IMR-90 (cell line): ENCODE measurements around the gene FAM174C. TPM values are rescaled to one million over a fixed set of nuclear protein-coding genes. Genes with fewer than 3 reads are reported as not detected.
"Not testable (repeated sequence)": the region's sequence is repeated elsewhere in the genome, so short reads cannot be mapped to it uniquely, and the experiment has no call there.

Source experiments
- ATAC-seq: fragments of 200-7000 bp; cut with Tn5 transposase; 2 replicates; pipeline ENCODE4 v1.9.1; 2020; ENCODE audit warnings: low read depth, mild to moderate bottlenecking, moderate library complexity
- BruUV-seq: library from RNA; stranded (reverse); fragments of 400-500 nt; replicated peaks from 2 replicates; lab custom pipeline; 2021; lab: Mats Ljungman, UMichigan
- CTCF ChIA-PET: fragments of 300-600 bp; formaldehyde crosslinking; extraction: SDS; loops from one replicate; lab custom pipeline; 2021; ENCODE audit warnings: antibody characterized with exemption; lab: Yijun Ruan, JAX
- POLR2A ChIA-PET: fragments of 300-600 bp; sonication (Branson Sonifier 250); formaldehyde crosslinking; loops from one replicate; lab custom pipeline; 2022; ENCODE audit warnings: antibody characterized with exemption; ENCODE audit not compliant: unreplicated experiment; lab: Charles Lee
- DNase-seq: peaks from one replicate; pipeline ENCODE4 v3.0.0; 2013
- H2AFZ ChIP-seq: replicated peaks from 2 replicates; pipeline ENCODE3; 2013; ENCODE audit warnings: low read length, mild to moderate bottlenecking; ENCODE audit not compliant: poor library complexity
- H2AK5ac ChIP-seq: 2 replicates; pipeline ENCODE4 v1.6.1; 2013; ENCODE audit warnings: low read depth, low read length, inconsistent platforms
- H2AK9ac ChIP-seq: replicated peaks from 2 replicates; pipeline ENCODE3; 2013; ENCODE audit warnings: mild to moderate bottlenecking, low read depth, low read length, moderate library complexity; ENCODE audit not compliant: poor library complexity
- H2BK120ac ChIP-seq: 2 replicates; pipeline ENCODE4 v1.6.1; 2013; ENCODE audit warnings: low read depth, low read length, inconsistent platforms
- H2BK15ac ChIP-seq: 3 replicates; pipeline ENCODE4 v1.6.1; 2013; ENCODE audit warnings: low read depth, low read length, inconsistent platforms
- H2BK20ac ChIP-seq: 2 replicates; pipeline ENCODE4 v1.6.1; 2013; ENCODE audit warnings: low read depth, mild to moderate bottlenecking, inconsistent platforms, low read length, moderate library complexity
- H2BK5ac ChIP-seq: 2 replicates; pipeline ENCODE4 v1.6.1; 2013; ENCODE audit warnings: mild to moderate bottlenecking, low read depth, low read length, inconsistent platforms; ENCODE audit not compliant: poor library complexity, severe bottlenecking
- H3K14ac ChIP-seq: replicated peaks from 2 replicates; pipeline ENCODE4 v1.6.1; 2013; ENCODE audit warnings: low read depth, low read length, inconsistent platforms
- H3K18ac ChIP-seq: 2 replicates; pipeline ENCODE4 v1.6.1; 2013; ENCODE audit warnings: low read depth, low read length, control low read depth
- H3K23ac ChIP-seq: 2 replicates; pipeline ENCODE4 v1.6.1; 2013; ENCODE audit warnings: low read depth, low read length, inconsistent platforms
- H3K27ac ChIP-seq: 2 replicates; pipeline ENCODE4 v1.5.1; 2013; ENCODE audit warnings: mild to moderate bottlenecking, control low read depth, low read length; ENCODE audit not compliant: insufficient read depth
- H3K27me3 ChIP-seq: 2 replicates; pipeline ENCODE4 v1.6.1; 2013; ENCODE audit warnings: low read length; ENCODE audit not compliant: control insufficient read depth, insufficient read depth
- H3K36me3 ChIP-seq: 2 replicates; pipeline ENCODE4 v1.6.1; 2013; ENCODE audit warnings: low read length, mixed read lengths; ENCODE audit not compliant: control insufficient read depth, insufficient read depth
- H3K4ac ChIP-seq: 2 replicates; pipeline ENCODE4 v1.6.1; 2013; ENCODE audit warnings: low read depth, low read length, inconsistent platforms
- H3K4me1 ChIP-seq: 2 replicates; pipeline ENCODE4 v1.6.1; 2013; ENCODE audit warnings: low read length, mixed read lengths; ENCODE audit not compliant: control insufficient read depth, insufficient read depth
- H3K4me2 ChIP-seq: 2 replicates; pipeline ENCODE4 v1.6.1; 2013; ENCODE audit warnings: low read depth, mild to moderate bottlenecking, control low read depth, low read length, moderate library complexity
- H3K4me3 ChIP-seq: 2 replicates; pipeline ENCODE4 v1.5.1; 2013; ENCODE audit warnings: low read depth, mild to moderate bottlenecking, control low read depth, low read length, moderate library complexity; ENCODE audit not compliant: insufficient read depth
- H3K56ac ChIP-seq: 2 replicates; pipeline ENCODE4 v1.6.1; 2013; ENCODE audit warnings: low read length, inconsistent platforms; ENCODE audit not compliant: insufficient read depth; ENCODE audit errors: extremely low read depth
- H3K79me1 ChIP-seq, 2 experiments: 2 replicates each; pipeline ENCODE4 v1.6.1; 2013; ENCODE audit warnings: low read length in 2 of 2, inconsistent platforms in 1 of 2, low read depth in 1 of 2
- H3K9ac ChIP-seq: 2 replicates; pipeline ENCODE4 v1.6.1; 2013; ENCODE audit warnings: low read depth, low read length, control low read depth
- H3K9me1 ChIP-seq: 2 replicates; pipeline ENCODE4 v1.6.1; 2013; ENCODE audit warnings: low read length, inconsistent platforms; ENCODE audit not compliant: insufficient read depth
- H3K9me3 ChIP-seq: 2 replicates; pipeline ENCODE4 v1.6.1; 2013; ENCODE audit warnings: low read length; ENCODE audit not compliant: control insufficient read depth, insufficient read depth
- H4K20me1 ChIP-seq: 2 replicates; pipeline ENCODE4 v1.6.1; 2013; ENCODE audit warnings: low read length, inconsistent platforms; ENCODE audit not compliant: insufficient read depth
- H4K5ac ChIP-seq: 2 replicates; pipeline ENCODE4 v1.6.1; 2013; ENCODE audit warnings: mild to moderate bottlenecking, low read depth, low read length, control low read depth
- H4K8ac ChIP-seq, 2 experiments: 2 replicates each; pipeline ENCODE4 v1.6.1; 2013; ENCODE audit warnings: low read depth in 2 of 2, low read length in 2 of 2, control low read depth in 1 of 2, inconsistent platforms in 1 of 2
- H4K91ac ChIP-seq: 2 replicates; pipeline ENCODE4 v1.6.1; 2013; ENCODE audit warnings: low read depth, low read length, inconsistent platforms; ENCODE audit not compliant: insufficient read depth
- WGBS, 2 experiments: methylation state at CpG; one replicate each; pipeline versions ENCODE4 v1.1.5 to v1.1.7; 2013; ENCODE audit warnings: missing lambda C conversion rate in 2 of 2; ENCODE audit not compliant: insufficient read length in 1 of 2; ENCODE audit errors: extremely low coverage in 2 of 2; 5-methylcytosine and 5-hydroxymethylcytosine counted together
- dilution Hi-C: fragments of 300-500 bp; cut with HindIII; formaldehyde crosslinking; loops from one replicate; pipeline ENCODE4 v1.14.3; 2018; ENCODE audit warnings: low sequenced_read_pairs; ENCODE audit not compliant: unreplicated experiment
- in situ Hi-C: fragments of 300-500 bp; cut with MboI; formaldehyde crosslinking; loops from 3 replicates; pipeline ENCODE4 v1.14.3; 2019; ENCODE audit warnings: low sequenced_read_pairs, inconsistent platforms, mixed read lengths
- intact Hi-C: fragments of 100-400 bp; cut with micrococcal nuclease; formaldehyde crosslinking; loops from 2 replicates; pipeline ENCODE4 v1.10.0; 2022
- polyA plus RNA-seq, 3 experiments: library from polyadenylated mRNA; depleted of rRNA; stranded (reverse); fragments of >200 nt; gene quantifications; 2 replicates each; pipeline ENCODE4 v1.2.3, GENCODE V29; 2012; ENCODE audit warnings: low replicate concordance in 1 of 3
- total RNA-seq: library from RNA; depleted of rRNA; stranded (reverse); fragments of >200 nt; gene quantifications from 2 replicates; pipeline ENCODE4 v1.2.3, GENCODE V29; 2012

Gene FAM174C
- total and polyA plus RNA-seq, 2 of the 4 experiments (the other 2 are of a cell fraction), result 7.5 to 61.8 TPM

DNA sequence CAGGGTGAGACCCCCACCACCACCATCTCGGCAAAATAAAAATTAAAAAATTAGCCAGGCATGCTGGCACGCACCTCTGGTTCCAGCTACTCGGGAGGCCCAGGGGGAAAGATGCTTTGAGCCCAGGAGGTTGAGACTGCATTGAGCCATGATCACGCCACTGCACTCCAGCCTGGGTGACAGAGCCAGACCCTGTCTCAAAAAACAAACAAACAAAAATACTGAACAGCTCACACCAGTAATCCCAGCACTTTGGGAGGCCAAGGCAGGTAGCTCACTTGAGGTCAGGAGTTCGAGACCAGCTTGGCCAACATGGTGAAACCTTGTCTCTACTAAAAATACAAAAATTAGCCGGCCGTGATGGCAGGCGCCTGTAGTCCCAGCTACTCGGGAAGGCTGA lies 30.0 kb downstream of the FAM174C start:
- H2BK15ac ChIP-seq, H3K56ac ChIP-seq, H4K20me1 ChIP-seq, H2AK5ac ChIP-seq, H3K27me3 ChIP-seq, H3K4me2 ChIP-seq, intact Hi-C loops, H2AFZ ChIP-seq, ATAC-seq, DNase-seq, H3K14ac ChIP-seq, H3K9me1 ChIP-seq, in situ Hi-C loops, H3K9ac ChIP-seq, H2AK9ac ChIP-seq, dilution Hi-C loops, H3K4me1 ChIP-seq, CTCF ChIA-PET, H2BK120ac ChIP-seq, H3K18ac ChIP-seq, H4K5ac ChIP-seq, H3K9me3 ChIP-seq, H3K4me3 ChIP-seq, H2BK5ac ChIP-seq, H2BK20ac ChIP-seq, H4K91ac ChIP-seq, H3K27ac ChIP-seq, BruUV-seq, H3K23ac ChIP-seq, H3K4ac ChIP-seq, H4K8ac ChIP-seq, POLR2A ChIA-PET, H3K79me1 ChIP-seq, H3K36me3 ChIP-seq: not testable (repeated sequence)
- no CpG with 5 or more reads among the region's 9 CpGs for WGBS, 2 experiments
